Measurements from ENCODE around the gene CORO6.

DNA sequence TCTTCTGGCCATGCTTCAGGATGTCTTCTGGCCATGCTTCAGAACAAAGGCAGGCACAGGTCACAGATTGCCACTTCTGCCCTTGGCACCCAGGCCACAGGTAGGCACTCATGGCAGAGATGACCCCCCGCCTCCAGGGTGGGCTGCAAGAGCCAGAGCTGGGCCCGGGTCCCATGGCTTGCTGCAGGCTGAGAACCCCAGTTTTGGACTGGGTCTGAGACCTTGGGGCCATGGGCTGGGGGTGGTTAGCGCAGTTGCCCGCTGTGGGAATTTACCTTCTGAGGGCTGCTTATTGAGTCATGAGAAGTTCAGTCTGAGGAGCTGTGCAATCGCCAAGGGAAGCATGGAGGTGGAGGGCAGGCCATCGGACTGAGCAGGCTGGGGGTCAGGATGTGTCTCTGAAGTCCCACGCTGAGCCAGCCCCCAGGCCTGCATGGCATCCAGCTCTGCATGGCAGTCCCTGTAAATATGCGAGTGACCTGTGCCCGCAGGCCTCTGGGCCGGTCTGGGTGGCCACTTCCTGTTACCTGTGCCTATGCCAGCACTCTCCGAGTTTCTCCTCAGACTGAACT is 28.1 kb downstream of the CORO6 start:
- TF ChIP-seq POLR2AphosphoS5 (IDR thresholded peaks at IDR 0.05; ENCODE audit: low read depth, low read length): no peak
- no peak for TF ChIP-seq SIN3A (IDR thresholded peaks at IDR 0.05; ENCODE audit: borderline replicate concordance, insufficient read depth, low read length)
- TF ChIP-seq TAF1 (IDR thresholded peaks at IDR 0.05; ENCODE audit: borderline replicate concordance, insufficient read depth, low read length): no peak
